GM18502 (cell line): ENCODE measurements around the gene C13orf46.

Experiments
- ATAC-seq: cut with Tn5 transposase; IDR thresholded peaks from one replicate; pipeline ENCODE4 v1.9.1; 2021; ENCODE audit warnings: mild to moderate bottlenecking; ENCODE audit not compliant: unreplicated experiment, poor library complexity

Gene C13orf46

DNA sequence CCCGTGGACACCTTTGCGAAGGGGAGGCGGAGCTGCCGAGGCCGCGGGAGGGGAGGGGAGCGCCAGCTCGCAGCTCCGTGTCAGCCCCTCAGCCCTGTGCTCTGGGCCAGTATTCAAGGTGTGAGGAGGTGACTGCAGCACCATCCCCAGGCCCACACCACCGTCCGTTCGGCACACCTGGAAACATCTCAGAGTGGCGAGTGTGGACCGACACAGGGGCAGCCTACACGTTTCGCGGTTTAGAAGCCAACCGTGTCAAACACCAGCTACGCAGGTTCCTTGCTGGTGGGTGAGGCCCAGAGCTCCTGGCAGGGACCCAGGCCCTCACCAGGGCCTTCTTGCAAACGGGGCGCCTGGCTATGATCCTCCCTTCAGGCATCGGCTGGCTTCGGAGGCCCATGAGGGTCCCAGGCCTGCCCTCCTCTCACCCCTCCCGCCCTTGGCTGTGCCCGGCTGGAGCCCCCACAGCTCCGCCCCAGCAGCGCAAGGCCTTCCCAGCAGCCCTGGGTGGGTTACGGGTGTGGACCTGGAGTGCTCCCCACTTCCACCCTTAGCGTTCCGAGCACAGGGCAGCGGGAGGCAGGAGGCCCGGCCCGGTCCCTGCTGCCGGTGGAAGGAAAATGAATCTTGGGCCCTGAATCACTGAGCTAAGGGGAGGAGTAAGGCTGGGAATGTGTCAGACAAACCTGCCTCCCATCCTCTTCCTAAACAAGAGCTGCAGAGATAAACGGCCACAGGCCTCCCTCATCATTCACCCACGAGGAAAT lies 1.2 kb downstream of the C13orf46 start:
- ATAC-seq, result no peak

DNA sequence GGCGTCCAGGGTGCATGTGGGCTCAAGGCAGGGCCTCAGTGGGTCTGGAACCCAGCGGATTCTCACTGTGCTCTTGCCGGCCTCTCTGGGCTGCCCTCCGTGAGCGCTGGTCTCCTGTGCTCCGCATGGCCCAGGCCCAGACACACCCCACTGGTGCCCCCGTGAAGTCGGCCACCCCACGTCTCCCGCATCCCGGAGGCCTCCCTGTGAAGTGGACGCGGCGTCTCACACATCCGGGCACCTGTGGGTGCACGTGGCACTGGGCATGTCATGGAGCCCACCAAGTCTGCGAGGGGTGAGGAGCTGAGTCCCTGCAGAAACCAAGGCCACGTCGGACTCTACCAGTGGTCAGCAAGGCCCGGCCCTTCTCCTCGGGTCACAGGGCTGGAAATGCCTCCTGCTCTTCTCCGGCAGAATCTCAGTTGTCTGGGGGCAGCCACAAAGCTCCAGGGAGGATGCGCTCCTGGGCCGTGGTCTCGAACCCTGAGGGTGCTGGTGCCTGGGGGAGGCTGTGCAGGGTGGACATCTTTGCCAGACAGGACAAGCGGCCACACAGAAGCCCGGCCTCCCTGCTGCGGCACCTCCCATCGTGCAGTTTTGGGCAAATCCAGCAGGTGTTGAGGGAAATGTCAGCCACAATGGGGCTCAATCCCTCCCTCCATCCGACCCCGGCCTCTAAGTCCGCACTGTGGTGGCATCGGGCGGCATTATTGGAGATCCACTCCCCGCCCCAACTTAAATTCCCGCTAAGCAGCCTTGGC lies 2.2 kb downstream of the C13orf46 start:
- no peak for ATAC-seq

DNA sequence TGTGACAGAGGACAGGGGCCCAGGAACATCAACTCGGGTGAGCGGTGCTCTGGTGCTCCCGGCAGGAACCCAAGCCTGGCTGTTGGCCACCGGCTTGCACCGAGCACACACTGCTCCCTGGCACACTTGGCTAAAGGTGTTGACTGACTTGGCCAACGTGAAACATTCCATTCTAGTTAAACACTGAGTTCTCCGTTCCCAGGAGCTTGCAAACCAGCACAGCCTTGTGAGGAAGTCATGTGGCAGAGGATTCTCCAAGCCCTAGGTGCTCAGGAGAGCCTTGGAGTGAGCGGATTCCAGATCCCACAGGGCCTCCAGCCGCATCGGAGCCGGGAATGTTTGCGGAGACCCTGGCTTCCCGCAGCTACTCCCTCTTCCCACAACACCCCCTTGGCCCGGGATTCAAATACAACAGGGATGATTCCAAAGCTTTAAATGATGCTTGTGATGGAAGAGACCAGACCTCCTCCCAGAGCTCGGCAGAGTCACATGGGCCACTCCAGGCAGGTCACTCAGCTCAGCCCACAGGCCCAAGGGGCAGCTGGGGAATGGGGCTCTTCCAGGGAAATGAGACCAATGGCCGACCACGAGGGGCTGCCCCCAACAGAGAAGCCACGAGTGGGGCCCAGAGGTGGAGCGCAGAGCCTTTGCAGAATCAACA lies 2.9 kb downstream of the C13orf46 start:
- ATAC-seq, result no peak

DNA sequence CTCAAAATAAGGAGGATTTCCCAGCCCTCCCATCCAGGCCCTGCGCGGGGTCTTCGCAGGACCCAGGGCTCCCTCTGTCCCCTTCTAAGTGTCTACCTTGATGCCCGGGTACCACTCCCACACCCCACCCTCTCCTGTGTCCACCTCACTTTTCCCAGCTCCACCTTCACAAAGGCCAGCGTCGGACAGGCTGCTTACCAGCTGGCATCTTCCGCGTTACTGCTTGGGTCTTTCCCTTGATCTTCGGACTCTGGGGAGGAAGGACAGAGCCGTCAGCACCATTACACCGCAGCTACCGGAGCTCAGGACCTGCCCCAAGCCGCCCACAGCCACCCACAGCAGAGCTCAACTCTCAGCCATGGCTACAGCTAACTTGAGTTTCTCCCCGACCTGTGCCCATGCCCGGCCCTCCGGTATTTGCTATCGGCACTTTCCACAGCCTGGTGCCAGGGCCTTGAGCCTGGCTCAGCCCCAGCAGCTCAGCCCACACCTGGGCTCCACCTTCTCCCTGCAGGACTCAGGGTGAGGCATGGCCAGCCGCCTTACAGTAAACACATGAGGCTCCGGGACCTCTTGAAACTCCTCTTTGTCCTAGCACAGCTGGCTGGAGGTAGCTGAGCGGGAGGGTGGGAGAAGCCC lies 3.8 kb downstream of the C13orf46 start:
- ATAC-seq, result no peak

DNA sequence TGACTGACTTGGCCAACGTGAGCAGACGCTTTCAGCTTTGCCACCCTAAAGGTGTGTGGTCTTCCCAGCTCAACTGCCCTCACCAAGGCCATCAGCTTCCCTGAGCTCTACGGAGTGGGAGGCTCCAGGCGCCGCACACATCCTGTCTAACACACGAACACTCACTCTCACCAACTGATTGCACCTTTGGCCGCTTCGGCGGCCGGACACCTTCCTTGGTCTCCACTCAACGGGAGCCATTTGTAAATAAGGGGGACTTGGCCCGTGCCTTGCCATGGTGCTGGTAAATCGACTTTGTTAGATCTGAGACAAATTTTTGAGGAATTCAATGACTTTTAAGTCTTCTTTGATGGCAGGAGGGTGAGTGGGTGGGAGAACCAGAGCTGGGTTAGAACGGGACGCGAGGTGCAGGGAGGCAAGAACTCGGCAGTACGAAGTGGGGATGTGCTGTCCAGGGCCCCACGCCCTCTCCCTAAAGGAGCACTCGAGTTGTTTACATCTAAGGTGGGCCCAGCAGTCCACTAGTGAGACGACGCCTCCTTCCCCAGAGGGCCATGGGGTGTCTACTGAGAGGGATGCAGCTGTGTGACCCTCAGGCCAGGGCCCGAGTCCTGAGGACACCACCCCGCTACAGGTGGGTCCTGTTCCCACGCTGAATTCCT lies 4.4 kb downstream of the C13orf46 start:
- no peak for ATAC-seq

DNA sequence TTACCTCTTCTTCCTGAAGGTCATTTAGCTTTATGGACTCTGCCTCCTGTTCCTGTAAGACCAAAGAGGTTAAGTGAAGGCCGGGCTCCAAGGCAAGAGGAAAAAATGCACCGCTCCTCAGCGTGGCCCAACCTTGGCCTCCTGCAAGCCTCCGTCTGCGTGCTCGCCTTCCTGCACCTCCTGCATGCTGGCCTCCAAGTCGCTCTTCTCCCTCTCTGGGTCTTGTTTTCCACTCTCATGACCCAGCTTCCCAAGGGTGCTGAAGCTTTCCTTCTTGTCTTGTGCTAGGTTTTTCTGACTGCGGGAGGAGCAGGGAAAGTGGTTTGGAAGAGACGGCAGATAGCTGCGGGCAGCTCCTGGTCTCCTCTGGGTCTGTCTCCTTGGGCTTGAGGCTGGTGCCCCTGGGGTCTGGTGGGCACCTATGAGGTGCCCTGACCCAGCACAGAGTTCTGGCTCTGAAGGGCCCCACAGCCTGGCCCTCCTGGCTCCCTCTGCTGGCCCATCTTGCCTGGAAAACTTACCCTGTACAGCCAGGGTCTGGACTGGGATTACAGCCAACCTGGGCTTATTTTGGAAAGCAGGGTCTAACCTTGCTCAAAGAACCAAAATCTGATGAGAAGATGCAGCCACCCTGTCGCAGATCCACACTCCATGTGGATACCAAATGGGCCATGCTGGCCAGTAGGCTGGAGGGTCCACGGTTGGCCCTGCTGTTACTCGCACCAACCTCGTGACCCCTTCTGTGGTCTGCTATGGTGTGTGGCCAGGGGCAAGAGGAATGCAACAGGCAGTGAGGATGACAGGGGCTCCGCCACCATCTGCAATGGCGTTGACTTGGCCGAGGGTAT lies 5.2 kb downstream of the C13orf46 start:
- no peak for ATAC-seq

DNA sequence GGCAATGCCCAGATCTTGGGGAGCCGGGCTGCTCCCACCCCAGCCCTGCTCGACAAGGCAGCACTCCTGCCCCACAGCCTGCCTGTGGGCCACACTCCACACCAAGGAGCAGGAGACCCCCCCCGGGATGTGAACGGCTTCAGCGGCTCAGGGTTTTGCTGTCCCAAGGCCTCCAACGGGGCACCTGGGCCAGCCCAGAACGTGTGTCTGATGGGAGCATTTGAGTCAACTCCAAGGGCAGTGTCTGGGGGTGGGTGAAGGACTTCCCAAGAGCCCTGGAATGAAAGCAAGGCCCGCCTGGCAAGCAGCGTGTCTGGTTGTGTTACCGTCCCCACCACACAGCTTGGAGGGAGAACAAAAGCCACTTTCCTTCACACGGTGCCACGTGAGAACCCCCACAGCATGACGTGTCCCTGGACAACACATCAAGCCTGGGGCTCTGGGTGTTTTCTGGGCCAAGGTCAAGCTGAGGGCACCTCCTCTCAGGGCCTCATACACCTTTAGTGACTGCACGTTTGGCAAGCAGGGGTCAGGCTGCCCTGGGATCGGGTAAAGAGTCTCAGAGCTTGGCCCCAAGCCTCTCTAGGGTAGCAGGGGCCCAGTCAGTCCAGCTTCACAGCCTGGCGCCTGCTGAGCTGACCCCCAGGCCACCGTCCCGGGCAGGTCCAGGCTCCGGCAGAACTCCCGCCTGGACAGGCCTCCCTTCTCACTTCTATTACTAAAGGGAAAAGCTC lies 6.0 kb downstream of the C13orf46 start:
- no peak for ATAC-seq

DNA sequence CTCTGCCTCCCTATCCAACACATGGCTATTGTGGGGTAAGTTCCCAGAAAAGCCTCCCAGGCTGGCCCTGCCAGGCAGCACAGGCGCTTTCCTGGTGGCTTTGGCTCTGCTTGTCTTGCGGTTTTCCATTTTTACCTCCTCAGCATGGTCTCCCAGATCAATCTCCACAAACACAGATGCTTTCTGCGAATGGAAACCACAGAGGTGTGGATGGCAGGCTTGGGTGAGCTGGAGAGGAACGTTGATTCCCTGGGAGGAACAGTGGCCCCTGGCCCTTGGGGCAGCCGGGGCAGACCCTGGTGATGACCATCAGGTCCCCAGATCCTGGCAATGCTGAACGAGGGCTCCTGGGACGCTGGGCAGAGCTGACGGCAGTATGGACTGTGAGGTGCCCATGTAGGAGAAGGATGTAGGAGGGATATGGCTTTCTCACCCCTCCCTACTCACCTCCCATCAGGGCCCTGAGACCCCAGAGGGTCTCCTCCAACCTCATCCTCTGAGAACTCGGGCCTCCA lies 6.6 kb downstream of the C13orf46 start:
- ATAC-seq, result no peak

DNA sequence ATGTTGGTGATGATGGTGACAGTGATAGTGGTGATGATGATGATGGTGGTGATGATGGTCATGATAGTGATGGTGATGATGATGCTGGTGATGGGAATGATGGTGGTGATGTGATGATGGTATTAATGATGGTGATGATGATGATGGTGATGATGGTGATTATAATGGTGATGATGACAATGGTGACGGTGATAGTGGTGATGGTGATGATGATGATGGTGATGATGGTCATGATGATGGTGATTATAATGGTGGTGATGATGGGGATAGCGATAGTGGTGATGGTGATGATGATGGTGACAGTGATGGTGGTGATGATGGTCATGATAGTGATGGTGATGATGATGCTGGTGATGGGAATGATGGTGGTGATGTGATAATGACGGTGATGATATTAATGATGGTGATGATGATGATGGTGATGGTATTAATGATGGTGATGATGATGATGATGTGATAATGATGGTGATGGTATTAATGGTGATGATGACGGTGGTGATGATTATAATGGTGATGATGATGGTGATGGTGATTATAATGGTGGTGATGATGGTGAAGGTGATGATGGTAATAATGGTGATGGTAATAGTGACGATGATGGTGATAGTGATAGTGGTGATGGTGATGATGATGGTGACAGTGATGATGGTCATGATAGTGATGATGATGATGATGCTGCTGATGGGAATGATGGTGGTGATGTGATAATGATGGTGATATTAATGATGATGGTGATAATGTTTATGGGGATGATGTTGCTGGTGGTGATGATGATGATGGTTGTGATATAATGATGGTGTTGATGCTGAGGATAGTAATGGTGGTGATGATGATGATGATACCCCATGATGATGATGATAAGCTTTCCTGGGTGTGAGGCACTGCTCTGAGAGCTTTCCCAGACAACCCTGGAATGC lies 7.7 kb downstream of the C13orf46 start:
- ATAC-seq, result no peak

DNA sequence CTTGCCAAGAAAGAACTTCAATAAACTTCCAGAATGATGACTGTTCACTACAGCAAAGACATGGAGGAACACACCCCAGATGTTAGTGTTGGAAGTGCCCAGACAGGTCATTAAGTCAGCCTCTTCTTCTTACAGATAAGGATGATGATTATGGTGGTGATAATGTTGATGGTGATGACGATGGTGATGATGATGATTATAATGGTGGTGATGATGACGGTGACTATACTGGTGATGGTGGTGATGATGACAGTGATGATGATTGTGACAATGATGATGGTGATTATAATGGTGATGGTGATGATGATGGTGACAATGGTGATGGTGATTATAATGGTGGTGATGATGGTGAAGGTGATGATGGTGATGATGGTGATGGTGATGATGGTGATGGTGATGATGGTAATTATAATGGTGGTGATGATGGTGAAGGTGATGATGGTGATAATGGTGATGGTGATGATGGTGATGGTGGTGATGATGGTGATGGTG lies 8.4 kb downstream of the C13orf46 start:
- ATAC-seq, result no peak

DNA sequence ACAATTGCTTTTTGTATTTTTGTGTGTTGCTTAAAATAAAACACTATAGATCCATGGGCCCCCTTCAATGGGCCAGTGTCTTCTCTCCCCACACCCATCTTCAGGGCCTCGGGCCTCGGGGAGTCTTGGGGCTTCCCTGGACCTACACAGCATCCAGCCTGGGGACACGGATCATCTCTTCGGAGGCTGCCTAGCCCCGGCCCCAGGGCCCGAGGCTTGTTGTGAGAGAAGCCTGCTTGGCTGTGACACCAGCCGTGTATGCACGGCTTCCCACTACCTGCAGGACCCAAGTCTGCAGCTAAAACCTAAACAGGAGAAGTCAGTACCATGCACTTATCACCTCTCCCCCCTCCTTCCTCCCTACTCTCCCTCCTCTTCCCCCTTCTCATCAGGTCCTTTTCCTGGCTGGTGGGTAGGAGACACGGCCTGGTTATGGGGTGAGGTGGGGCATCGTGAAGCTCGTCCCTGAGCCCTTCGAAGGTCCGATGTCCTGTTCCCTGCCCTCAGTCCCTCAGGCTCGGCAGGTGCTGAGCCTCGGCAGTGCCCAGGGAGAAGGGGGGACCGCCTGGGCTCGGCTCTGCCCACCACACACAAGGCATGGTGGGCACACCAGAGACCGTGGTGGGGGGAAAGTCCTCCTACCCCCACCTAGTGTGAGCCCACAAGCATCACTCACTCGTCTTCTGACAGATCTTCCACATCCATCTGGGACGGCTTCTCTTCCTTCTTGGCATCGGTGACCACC lies 9.5 kb downstream of the C13orf46 start:
- no peak for ATAC-seq

DNA sequence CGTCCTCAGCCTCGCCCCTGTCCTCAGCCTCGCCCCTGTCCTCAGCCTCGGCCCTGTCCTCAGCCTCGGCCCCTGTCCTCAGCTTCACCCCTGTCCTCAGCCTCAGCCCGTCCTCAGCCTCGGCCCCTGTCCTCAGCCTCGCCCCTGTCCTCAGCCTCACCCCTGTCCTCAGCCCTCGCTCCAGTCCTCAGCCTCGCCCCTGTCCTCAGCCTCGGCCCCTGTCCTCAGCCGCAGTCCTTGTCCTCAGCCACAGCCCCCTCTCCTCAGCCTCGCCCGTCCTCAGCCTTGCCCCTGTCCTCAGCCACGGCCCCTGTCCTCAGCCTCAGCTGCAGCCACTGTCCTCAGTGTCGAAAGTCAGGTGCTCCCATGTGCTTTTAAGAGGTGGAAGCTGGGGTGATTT lies 10.5 kb downstream of the C13orf46 start:
- ATAC-seq, result no peak

DNA sequence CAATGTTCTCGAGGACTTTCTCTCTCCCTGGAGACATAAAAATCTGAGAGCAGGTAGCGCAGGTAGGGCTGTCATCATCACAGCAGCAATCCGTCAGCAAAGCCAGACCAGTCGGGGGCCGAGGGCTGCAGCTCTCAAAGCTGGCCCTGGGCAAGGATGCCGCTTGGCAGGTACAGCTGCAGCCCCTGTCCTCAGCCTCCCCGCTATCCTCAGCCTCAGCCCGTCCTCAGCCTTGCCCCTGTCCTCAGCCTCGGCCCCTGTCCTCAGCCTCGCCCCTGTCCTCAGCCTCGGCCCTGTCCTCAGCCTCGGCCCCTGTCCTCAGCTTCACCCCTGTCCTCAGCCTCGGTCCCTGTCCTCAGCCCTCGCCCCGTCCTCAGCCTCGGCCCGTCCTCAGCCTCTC lies 10.9 kb downstream of the C13orf46 start:
- no peak for ATAC-seq

DNA sequence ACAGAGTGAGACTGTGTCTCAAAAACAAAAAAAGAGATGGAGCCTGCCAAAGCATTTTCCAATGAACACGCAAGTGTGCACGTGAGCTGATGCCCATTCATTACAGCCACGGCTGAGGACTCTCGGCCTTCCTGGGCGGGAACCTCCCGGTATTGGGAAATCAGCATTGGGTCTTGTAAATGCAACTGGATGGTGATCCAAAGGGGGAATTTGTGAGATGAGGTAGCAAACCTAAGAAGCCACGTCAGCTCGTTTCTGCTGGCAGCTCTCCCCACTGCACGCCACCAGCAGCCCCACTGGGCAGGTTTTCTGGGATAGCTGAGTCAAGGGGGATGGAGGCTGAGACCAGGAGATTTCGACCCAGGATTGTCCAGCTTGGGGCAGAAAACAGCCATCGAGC lies 11.5 kb downstream of the C13orf46 start:
- ATAC-seq, result no peak

DNA sequence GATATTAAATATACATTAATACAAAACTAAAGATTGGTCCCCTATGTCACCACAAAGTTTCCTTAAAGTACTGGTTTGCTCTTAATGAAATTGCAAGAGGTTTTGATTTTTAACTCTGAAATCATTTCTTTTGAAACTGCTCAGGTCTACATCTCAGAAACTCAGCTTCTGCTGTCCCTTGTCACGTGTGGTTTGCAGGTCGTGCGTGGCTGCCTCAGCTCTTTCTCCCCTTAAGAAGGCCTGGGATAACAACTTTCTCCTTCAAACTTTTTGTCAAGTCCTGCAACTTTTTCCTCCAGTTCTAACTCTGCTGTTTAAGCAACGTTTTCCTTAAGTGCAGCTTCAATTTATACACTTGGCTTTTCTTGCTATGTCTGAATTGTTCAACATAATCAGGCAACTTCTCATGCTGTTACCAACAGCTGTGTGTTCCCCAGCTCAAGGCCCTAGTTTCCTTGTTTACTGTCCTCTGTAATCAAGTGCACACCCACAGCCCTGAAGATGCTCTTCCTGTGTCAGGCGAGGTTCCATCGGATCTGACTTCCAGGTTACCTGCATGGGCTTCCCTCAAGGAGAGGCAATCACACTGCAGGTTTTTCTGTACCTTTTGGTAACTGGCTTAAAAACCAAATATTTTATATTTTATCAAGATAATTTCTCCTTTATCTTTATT lies 13.5 kb downstream of the C13orf46 start:
- ATAC-seq, result no peak

DNA sequence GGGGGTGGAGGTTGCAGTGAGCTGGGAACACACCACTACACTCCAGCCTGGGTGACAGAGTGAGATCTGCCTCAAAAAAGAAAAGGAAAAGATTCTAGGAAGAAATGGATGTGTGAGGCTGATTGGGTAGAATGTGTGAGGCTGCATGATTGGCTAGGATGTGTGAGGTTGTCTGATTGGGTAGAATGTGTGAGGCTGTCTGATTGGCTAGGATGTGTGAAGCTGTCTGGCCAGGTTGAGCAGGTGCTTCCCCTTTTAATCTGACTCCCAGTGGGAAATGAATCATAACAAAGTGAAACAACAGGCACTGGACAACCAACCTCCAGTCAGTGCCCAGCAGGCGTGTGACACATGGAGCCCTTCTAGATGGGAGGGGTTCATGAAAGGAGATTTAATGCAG lies 14.7 kb downstream of the C13orf46 start:
- no peak for ATAC-seq
